HEK293 (cell line): ENCODE measurements around the gene TAL1.
A peak's percentile ranks its signal among the peaks of the same experiment; 100 is the strongest.

ENCODE experiments used
- CTCF ChIA-PET: fragments of 350-600 bp; formaldehyde crosslinking; extraction: SDS; loops from one replicate; lab custom pipeline; 2021; ENCODE audit warnings: antibody characterized with exemption; lab: Yijun Ruan, JAX
- POLR2A ChIA-PET: fragments of 300-600 bp; formaldehyde crosslinking; extraction: SDS; loops from one replicate; lab custom pipeline; 2020; ENCODE audit warnings: antibody characterized with exemption, inconsistent platforms; lab: Yijun Ruan, JAX
- H3K27ac ChIP-seq: fragments of 200-500 bp; sonication (Bioruptor generic); 2 replicates; pipeline ENCODE4 v1.5.1; 2014; ENCODE audit warnings: low read depth, low read length, control low read depth, inconsistent platforms; ENCODE audit errors: extremely low read depth
- H3K36me3 ChIP-seq, 2 experiments: fragments of 200-500 bp in 1 of 2; sonication (Bioruptor generic) in 1 of 2; 1 replicate in 1 of 2; 2 replicates in 1 of 2; pipeline ENCODE4 v1.5.1; 2014 to 2017; ENCODE audit warnings: inconsistent platforms in 2 of 2, low read length in 2 of 2; ENCODE audit not compliant: control insufficient read depth in 2 of 2, insufficient read depth in 1 of 2
- H3K4me1 ChIP-seq: fragments of 200-500 bp; sonication (Bioruptor generic); 2 replicates; pipeline ENCODE4 v1.5.1; 2014; ENCODE audit warnings: mild to moderate bottlenecking, low read length, inconsistent platforms; ENCODE audit not compliant: control insufficient read depth, insufficient read depth
- H3K4me3 ChIP-seq: 2 replicates; pipeline ENCODE4 v1.5.1; 2011; ENCODE audit warnings: low read depth, mild to moderate bottlenecking, control low read depth, low read length, moderate library complexity
- H3K9me3 ChIP-seq: fragments of 200-500 bp; sonication (Bioruptor generic); 2 replicates; pipeline ENCODE4 v1.5.1; 2014; ENCODE audit warnings: low read depth, low read length, inconsistent platforms; ENCODE audit not compliant: control insufficient read depth, insufficient read depth
- GLIS1 ChIP-seq: fragments of 450-650 bp; formaldehyde crosslinking; IDR thresholded peaks from 2 replicates; pipeline ENCODE4 v1.5.1; 2016; ENCODE audit warnings: missing biosample characterization, missing genetic modification characterization
- MEIS1 ChIP-seq: sonication (generic); formaldehyde crosslinking; IDR thresholded peaks from 2 replicates; pipeline ENCODE4 v1.8.1; 2022; ENCODE audit warnings: missing genetic modification reagents, mild to moderate bottlenecking, borderline replicate concordance
- RBAK ChIP-seq: fragments of 450-650 bp; formaldehyde crosslinking; IDR thresholded peaks from 2 replicates; pipeline ENCODE4 v1.5.1; 2016; ENCODE audit warnings: missing biosample characterization, missing genetic modification characterization
- ZBTB6 ChIP-seq: fragments of 450-650 bp; formaldehyde crosslinking; IDR thresholded peaks from 2 replicates; pipeline ENCODE4 v1.5.1; 2017; ENCODE audit warnings: missing biosample characterization, missing genetic modification characterization
- ZIC2 ChIP-seq: fragments of 450-650 bp; formaldehyde crosslinking; IDR thresholded peaks from 2 replicates; pipeline ENCODE4 v1.5.1; 2016; ENCODE audit warnings: missing biosample characterization, missing genetic modification characterization
- ZNF114 ChIP-seq: fragments of 450-650 bp; formaldehyde crosslinking; IDR thresholded peaks from 2 replicates; pipeline ENCODE4 v1.5.0; 2017; ENCODE audit warnings: missing biosample characterization, missing genetic modification characterization
- ZNF140 ChIP-seq: fragments of 450-650 bp; formaldehyde crosslinking; IDR thresholded peaks from 2 replicates; pipeline ENCODE4 v1.5.1; 2016; ENCODE audit warnings: missing biosample characterization, missing genetic modification characterization
- ZNF211 ChIP-seq: fragments of 450-650 bp; formaldehyde crosslinking; IDR thresholded peaks from 2 replicates; pipeline ENCODE4 v1.5.1; 2016; ENCODE audit warnings: low read depth, missing biosample characterization, missing genetic modification characterization
- ZNF23 ChIP-seq: fragments of 450-650 bp; formaldehyde crosslinking; IDR thresholded peaks from 2 replicates; pipeline ENCODE4 v1.5.1; 2016; ENCODE audit warnings: missing biosample characterization, missing genetic modification characterization, borderline replicate concordance
- ZNF311 ChIP-seq: fragments of 450-650 bp; formaldehyde crosslinking; IDR thresholded peaks from 2 replicates; pipeline ENCODE4 v1.5.1; 2017; ENCODE audit warnings: missing biosample characterization, missing genetic modification characterization, borderline replicate concordance
- ZNF362 ChIP-seq: fragments of 450-650 bp; formaldehyde crosslinking; IDR thresholded peaks from 2 replicates; pipeline ENCODE4 v1.5.1; 2016; ENCODE audit warnings: missing biosample characterization, missing genetic modification characterization
- ZNF37A ChIP-seq: fragments of 450-650 bp; IDR thresholded peaks from 2 replicates; pipeline ENCODE4 v1.5.1; 2018; ENCODE audit warnings: missing biosample characterization, missing genetic modification characterization
- ZNF394 ChIP-seq: fragments of 450-650 bp; formaldehyde crosslinking; IDR thresholded peaks from 2 replicates; pipeline ENCODE4 v1.5.1; 2016; ENCODE audit warnings: missing biosample characterization, missing genetic modification characterization, mild to moderate bottlenecking, moderate library complexity, borderline replicate concordance
- ZNF629 ChIP-seq: fragments of 450-650 bp; formaldehyde crosslinking; IDR thresholded peaks from 2 replicates; pipeline ENCODE4 v1.5.1; 2017; ENCODE audit warnings: missing biosample characterization, missing genetic modification characterization
- ZNF830 ChIP-seq: fragments of 450-650 bp; IDR thresholded peaks from 2 replicates; pipeline ENCODE4 v1.5.0; 2018; ENCODE audit warnings: missing biosample characterization, missing genetic modification characterization, low read depth, mild to moderate bottlenecking, moderate library complexity
- ZNF837 ChIP-seq: fragments of 450-650 bp; formaldehyde crosslinking; IDR thresholded peaks from 2 replicates; pipeline ENCODE4 v1.5.1; 2016; ENCODE audit warnings: missing biosample characterization, missing genetic modification characterization

Gene TAL1

DNA sequence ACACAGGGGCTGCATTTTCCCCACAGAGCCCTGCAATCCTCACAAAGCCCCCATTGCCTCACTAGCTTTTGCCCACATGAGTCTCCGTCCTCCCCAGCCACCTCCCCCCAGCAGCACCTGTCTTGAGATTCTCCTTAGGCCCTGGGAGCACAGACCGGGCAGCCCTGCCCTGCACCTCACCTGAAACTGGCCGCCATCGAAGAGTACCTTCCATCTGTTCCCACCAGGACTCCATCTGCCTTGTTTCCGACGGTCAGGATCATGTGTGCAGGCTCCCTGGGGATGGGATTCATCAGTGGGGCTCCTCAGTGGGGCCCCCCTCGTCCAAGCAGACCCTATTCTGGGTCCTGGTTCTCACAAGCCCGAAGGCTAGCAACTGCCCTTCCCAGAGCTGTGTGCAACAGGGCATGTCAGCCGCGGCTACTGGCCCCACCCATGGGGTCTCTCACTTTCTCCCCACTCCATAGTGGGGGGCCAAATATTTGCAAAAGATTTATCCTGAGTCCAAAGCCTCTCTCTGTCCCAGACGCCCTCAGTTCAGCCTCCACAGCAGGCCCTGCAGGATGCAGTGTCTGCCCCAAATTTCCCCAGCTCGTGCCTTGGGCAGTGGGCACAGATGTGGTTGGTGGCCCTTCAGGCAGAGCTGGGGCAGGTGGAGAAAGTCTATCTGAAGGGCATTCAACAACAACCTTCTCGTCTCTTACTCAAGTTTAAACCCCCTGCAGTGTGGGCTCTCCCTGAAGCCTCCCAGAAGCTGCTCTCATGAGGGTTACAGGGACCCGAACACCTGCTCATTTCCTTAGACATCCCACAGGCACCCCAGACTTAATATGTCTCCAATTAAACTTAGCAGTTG, 47.0 kb downstream of the TAL1 start:
- H3K27ac ChIP-seq: no peak overlapping the region
- no peaks in the 10 kb centered on the region for H3K36me3 ChIP-seq
- ChIA-PET POLR2A (no interaction called here), CTCF (interaction anchor here (0.5 to 2.3 kb wide), 4 partner anchors 8 to 100 kb away, joined by 3 to 23 read pairs (median 6); no protein-coding TSS in a partner anchor)
- no peaks in the 10 kb centered on the region for H3K4me1 ChIP-seq
- H3K4me3 ChIP-seq: no peak overlapping the region
- no peaks in the 10 kb centered on the region for H3K9me3 ChIP-seq
- TF ChIP-seq ZNF140 (tag by site-specific recombination): no peak
- TF ChIP-seq, all 188 proteins: peak for 0

DNA sequence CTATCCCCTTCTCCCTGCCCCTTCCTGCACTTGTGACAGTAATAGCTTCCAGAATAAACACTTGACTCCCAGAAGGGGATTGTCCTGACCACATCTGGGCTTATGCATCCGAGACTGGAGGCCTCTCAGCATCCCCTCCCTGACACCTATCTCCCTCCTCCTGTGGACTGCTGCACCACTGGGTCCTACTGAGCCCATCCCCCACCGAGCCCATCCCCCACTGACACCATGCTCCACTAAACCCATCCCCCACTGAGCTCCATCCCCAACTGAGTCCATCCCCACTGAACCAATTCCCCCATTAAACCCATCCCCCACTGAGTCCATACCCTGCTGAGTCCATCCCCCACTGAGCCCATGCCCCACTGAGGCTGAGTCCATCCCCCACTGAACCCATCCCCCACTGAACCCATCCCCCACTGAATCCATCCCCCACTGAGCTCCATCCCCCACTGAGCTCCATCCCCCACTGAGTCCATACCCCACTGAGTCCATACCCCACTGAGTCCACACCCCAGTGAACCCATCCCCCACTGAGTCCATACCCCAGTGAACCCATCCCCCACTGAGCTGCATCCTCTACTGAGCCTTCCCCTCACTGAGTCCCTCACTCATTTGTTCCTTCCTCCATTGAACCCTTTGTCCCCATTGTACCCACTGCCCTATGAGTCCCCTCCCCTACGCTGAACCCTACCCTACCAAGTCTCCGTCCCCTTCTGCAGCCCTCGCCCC, 47.8 kb downstream of the TAL1 start:
- TF ChIP-seq GLIS1 (tag by site-specific recombination) (peak; percentile 98), ZIC2 (tag by site-specific recombination) (0 out of 2 replicates have a peak, but pooled peaks have one; percentile 33), ZNF837 (tag by site-specific recombination) (no peak)
- ChIA-PET POLR2A (no interaction called here), CTCF (interaction anchor here (0.5 to 2.3 kb wide), 5 partner anchors 9 to 101 kb away, joined by 3 to 23 read pairs (median 6); no protein-coding TSS in a partner anchor)
- H3K4me1 ChIP-seq: no peaks in the 10 kb centered on the region
- H3K36me3 ChIP-seq: no peaks in the 10 kb centered on the region
- no peak overlapping the region for H3K4me3 ChIP-seq
- no peak overlapping the region for H3K27ac ChIP-seq
- no peaks in the 10 kb centered on the region for H3K9me3 ChIP-seq

DNA sequence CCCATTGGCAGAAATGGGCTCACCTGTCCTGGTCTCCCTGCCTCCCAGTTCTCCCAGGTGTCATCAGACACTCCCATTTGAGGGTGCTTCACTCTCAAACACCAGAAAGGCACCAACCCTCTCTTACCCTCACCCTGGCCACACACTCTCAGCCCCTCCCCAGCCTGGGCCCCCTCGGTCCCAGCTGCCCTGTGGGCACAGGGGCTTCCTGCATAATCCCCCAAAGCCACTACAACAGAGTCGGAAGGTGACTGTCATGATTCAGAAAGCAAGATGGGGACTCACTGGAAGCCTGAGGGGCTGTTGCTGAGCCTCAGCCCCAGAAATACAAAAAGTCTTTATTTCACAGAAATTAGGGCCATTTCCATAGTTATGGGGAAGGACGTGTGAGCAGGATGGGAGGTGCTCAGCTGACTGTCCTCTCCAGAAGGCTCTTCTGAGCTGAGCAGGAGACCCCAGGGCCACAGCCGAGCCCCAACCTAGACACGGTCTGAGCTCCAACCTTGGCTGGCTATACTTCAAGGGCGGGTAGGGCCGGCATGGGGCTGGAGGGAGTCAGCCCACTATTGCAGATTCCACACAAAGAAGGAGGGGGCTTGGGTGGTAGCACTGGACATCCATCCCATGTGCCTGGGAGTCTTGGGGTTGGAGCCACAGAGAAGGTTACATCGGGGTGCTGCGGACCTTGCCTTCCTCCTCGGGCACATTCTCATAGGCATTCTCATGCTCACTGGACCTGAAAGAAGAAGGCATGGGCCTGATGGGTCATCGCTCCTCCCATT, 48.5 kb downstream of the TAL1 start:
- ChIA-PET POLR2A (no interaction called here), CTCF (interaction anchor here (0.7 to 2.3 kb wide), 4 partner anchors 9 to 79 kb away, joined by 3 to 23 read pairs (median 8); no protein-coding TSS in a partner anchor)
- H3K9me3 ChIP-seq: no peaks in the 10 kb centered on the region
- no peak for TF ChIP-seq ZNF394 (tag by site-specific recombination)
- no peak for TF ChIP-seq ZNF830 (tag by site-specific recombination)
- no peak for TF ChIP-seq ZNF114 (tag by site-specific recombination)
- TF ChIP-seq ZNF311 (tag by site-specific recombination): no peak
- TF ChIP-seq ZNF23 (tag by site-specific recombination): no peak
- TF ChIP-seq MEIS1 (CRISPR knock-in tag): no peak
- no peak for TF ChIP-seq ZNF37A (tag by site-specific recombination)
- TF ChIP-seq ZNF629: no peak
- no peak for TF ChIP-seq ZNF211 (tag by site-specific recombination)
- no peak for TF ChIP-seq ZNF362 (tag by site-specific recombination)
- no peak for TF ChIP-seq RBAK (tag by site-specific recombination)
- no peak for TF ChIP-seq ZBTB6 (tag by site-specific recombination)
- no peak overlapping the region for H3K27ac ChIP-seq
- H3K36me3 ChIP-seq: no peaks in the 10 kb centered on the region
- no peaks in the 10 kb centered on the region for H3K4me1 ChIP-seq
- no peak overlapping the region for H3K4me3 ChIP-seq
